ENCODE data around the gene RANBP3. TPM values are rescaled to one million over a fixed set of nuclear protein-coding genes. Genes with fewer than 3 reads are reported as not detected.

RANBP3 gene
- total and polyA plus RNA-seq, 2 of the 8 experiments (the other 6 are each of a cell fraction or from before 2014, with no cell fraction given): 95.4 to 122 TPM

DNA sequence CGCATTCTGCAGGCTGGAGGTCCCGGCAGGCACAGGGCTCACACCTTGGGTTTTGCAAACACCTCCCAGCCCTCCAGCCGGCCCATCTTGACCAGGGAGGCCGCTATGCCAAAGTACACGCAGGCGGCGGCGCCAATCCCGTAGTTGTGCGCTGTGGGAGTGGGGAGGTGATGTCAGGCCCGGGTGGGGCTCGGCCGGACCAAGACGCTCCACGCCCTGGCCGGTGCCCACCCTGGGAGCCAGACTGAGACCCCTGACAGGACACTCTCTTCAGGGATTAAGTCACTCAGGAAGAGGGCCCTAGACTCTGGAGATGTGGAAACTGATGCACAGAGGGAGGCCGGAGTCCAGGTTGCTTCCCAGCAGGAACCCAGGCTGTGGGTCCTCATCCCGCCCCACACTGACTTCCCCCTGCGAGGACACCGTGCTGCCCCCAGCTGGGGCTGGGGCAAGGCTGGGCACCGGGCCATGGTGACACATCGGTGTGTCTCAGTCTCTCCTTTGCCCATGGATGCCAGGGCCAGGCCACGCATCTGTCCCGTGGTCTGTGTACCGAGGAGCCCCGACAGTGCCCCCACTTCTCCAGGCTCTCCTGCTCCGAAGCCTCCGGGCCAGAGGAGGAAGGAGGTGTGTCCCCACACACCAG is 83.1 kb downstream of the RANBP3 start:
- Histone ChIP-seq H3K9me3 (ENCODE audit: insufficient read depth in 2 of 2, low read depth in 1 of 2, low read length in 1 of 2) (no peaks in the 10 kb centered on the region), H2BK15ac (ENCODE audit: low read length) (no peak overlapping the region), H3K4me3 (ENCODE audit: extremely low read depth in 1 of 4, insufficient read depth in 2 of 4, low read depth in 3 of 4, low read length in 4 of 4) (no peak overlapping the region), H3K56ac (replicated peaks; ENCODE audit: insufficient read length, low read depth, low read length) (no peak overlapping the region), H4K20me1 (replicated peaks in 1 of 2; ENCODE audit: control insufficient read depth in 1 of 2, insufficient read depth in 2 of 2, low read length in 2 of 2) (peaks cover 5 to 19% of the 10 kb centered on the region in 2 experiments), H3K36me3 (ENCODE audit: control insufficient read depth in 2 of 4, insufficient read depth in 4 of 4, low read length in 3 of 4) (peaks cover 0 to 16% (median 8%) of the 10 kb centered on the region in 4 experiments; a peak in 5 of 8 replicates), H3K27ac (ENCODE audit: low read depth, low read length) (no peak overlapping the region), H4K5ac (ENCODE audit: insufficient read length, low read depth, low read length) (no peak overlapping the region), H3K23ac (ENCODE audit: insufficient read length) (no peak overlapping the region), H2AK5ac (ENCODE audit: low read depth, low read length) (no peak overlapping the region), H3K4me1 (replicated peaks in 1 of 4; ENCODE audit: control insufficient read depth in 3 of 4, insufficient read depth in 4 of 4, low read length in 3 of 4) (peaks cover 0 to 11% (median 4%) of the 10 kb centered on the region in 4 experiments; a peak in 5 of 7 replicates), H3K9ac (replicated peaks in 1 of 4; ENCODE audit: extremely low read depth in 1 of 4, low read depth in 3 of 4, low read length in 3 of 4) (no peak overlapping the region), H3K4ac (replicated peaks; ENCODE audit: insufficient read length, low read depth, low read length) (no peak overlapping the region), H3K4me2 (ENCODE audit: insufficient read depth in 1 of 2, low read depth in 2 of 2, low read length in 2 of 2) (no peak overlapping the region), H3K27me3 (replicated peaks in 1 of 4; ENCODE audit: control insufficient read depth in 3 of 4, extremely low read depth in 1 of 4, insufficient read depth in 3 of 4, low read length in 3 of 4) (peaks cover 0 to 1% (median 0%) of the 10 kb centered on the region in 4 experiments; a peak in 3 of 7 replicates), H3K79me1 (ENCODE audit: low read depth, low read length) (peaks cover 2% of the 10 kb centered on the region; the same call in 1 of the 2 replicates), H3K18ac (ENCODE audit: extremely low read depth, low read length) (no peak overlapping the region), H2AFZ (ENCODE audit: low read length) (no peak overlapping the region), H4K91ac (replicated peaks; ENCODE audit: insufficient read length, low read length) (no peak overlapping the region), H3K23me2 (ENCODE audit: low read depth, low read length) (no peaks in the 10 kb centered on the region), H2BK12ac (ENCODE audit: low read depth, low read length) (no peak overlapping the region), H2BK20ac (ENCODE audit: low read length) (no peak overlapping the region), H3K79me2 (ENCODE audit: control insufficient read depth in 1 of 2, insufficient read depth in 2 of 2, low read length in 2 of 2) (peaks cover 0 to 7% of the 10 kb centered on the region in 2 experiments; a peak in 1 of 4 replicates), H4K8ac (ENCODE audit: extremely low read depth, insufficient read depth, low read length) (no peak overlapping the region), H3K14ac (ENCODE audit: insufficient read length) (no peak overlapping the region), H2BK5ac (ENCODE audit: low read depth, low read length) (no peak overlapping the region), H2BK120ac (replicated peaks; ENCODE audit: low read depth, low read length) (no peak overlapping the region)
- no peak for FAIRE-seq
- 93% methylated on average over 23 of the region's 28 CpGs; no CpG with 5 or more reads in 1 of the 2 experiments for WGBS, 2 experiments (ENCODE audit: extremely low coverage in 1 of 2, insufficient coverage in 1 of 2, insufficient read length in 1 of 2, insufficient replicate concordance in 2 of 2, low coverage in 1 of 2, low lambda C conversion rate in 2 of 2, missing lambda C conversion rate in 1 of 2)
- DNase-seq (ENCODE audit: low read depth in 1 of 2, low spot score in 2 of 2): no peak
- POLR2A ChIA-PET (ENCODE audit: partially characterized antibody): interaction anchor here (1.2 to 3.7 kb wide), 2 partner anchors 9 to 66 kb away, joined by 6 to 20 read pairs; partner anchors contain the start of genes NDUFA11 and VMAC
- CTCF ChIA-PET (ENCODE audit: partially characterized antibody): interaction anchor here (0.6 to 1.7 kb wide), 4 partner anchors 87 to 1808 kb away, joined by 3 to 4 read pairs (median 4); no protein-coding TSS in a partner anchor
- no peak for TF ChIP-seq SIX5 (IDR thresholded peaks at IDR 0.05; ENCODE audit: low read depth, low read length)
- no peak for TF ChIP-seq SIN3A (conservative IDR thresholded peaks at IDR 0.05 in 1 of 2, IDR thresholded peaks at IDR 0.05 in 1 of 2; ENCODE audit: low read depth in 1 of 2, low read length in 2 of 2)
- TF ChIP-seq SP2 (IDR thresholded peaks at IDR 0.05; ENCODE audit: low read length): no peak
- TF ChIP-seq, protein P1, sequence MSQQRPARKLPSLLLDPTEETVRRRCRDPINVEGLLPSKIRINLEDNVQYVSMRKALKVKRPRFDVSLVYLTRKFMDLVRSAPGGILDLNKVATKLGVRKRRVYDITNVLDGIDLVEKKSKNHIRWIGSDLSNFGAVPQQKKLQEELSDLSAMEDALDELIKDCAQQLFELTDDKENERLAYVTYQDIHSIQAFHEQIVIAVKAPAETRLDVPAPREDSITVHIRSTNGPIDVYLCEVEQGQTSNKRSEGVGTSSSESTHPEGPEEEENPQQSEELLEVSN (IDR thresholded peaks at IDR 0.05): no peak
- TF ChIP-seq, protein P2, sequence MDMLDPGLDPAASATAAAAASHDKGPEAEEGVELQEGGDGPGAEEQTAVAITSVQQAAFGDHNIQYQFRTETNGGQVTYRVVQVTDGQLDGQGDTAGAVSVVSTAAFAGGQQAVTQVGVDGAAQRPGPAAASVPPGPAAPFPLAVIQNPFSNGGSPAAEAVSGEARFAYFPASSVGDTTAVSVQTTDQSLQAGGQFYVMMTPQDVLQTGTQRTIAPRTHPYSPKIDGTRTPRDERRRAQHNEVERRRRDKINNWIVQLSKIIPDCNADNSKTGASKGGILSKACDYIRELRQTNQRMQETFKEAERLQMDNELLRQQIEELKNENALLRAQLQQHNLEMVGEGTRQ (IDR thresholded peaks at IDR 0.05; ENCODE audit: low read length): no peak
- no peak for TF ChIP-seq CEBPB (IDR thresholded peaks at IDR 0.05; ENCODE audit: low read depth, low read length)
- TF ChIP-seq POLR2AphosphoS5 (IDR thresholded peaks at IDR 0.05; ENCODE audit: low read depth, low read length): no peak
- no peak for TF ChIP-seq EP300 (IDR thresholded peaks at IDR 0.05; ENCODE audit: borderline replicate concordance in 1 of 2, low read depth in 2 of 2, low read length in 2 of 2)
- no peak for TF ChIP-seq GTF2F1 (IDR thresholded peaks at IDR 0.05; ENCODE audit: borderline replicate concordance, low read depth, low read length)
- TF ChIP-seq, protein P3, sequence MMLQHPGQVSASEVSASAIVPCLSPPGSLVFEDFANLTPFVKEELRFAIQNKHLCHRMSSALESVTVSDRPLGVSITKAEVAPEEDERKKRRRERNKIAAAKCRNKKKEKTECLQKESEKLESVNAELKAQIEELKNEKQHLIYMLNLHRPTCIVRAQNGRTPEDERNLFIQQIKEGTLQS (IDR thresholded peaks at IDR 0.05; ENCODE audit: insufficient read depth, low read depth, low read length): no peak

Data from H1 (cell line).